Cardiac muscle cell (in vitro differentiated cells and primary cell): ENCODE measurements around the gene LYPD6. TPM values are rescaled to one million over a fixed set of nuclear protein-coding genes. Genes with fewer than 3 reads are reported as not detected.

Source experiments
- DNase-seq, 2 donors: peaks; one replicate each; pipeline versions ENCODE4 v3.0.0 to v3.0.0-alpha.2; 2010 to 2017; ENCODE audit warnings: low read depth in 1 of 2, low spot score in 1 of 2
- H3K27ac ChIP-seq: fragments of 200-600 bp; sonication (generic); 2 replicates; pipeline ENCODE4 v1.5.1; 2016
- H3K27me3 ChIP-seq: fragments of 200-600 bp; sonication (generic); 2 replicates; pipeline ENCODE4 v1.6.0; 2016; ENCODE audit warnings: control low read depth
- H3K36me3 ChIP-seq: fragments of 200-600 bp; sonication (generic); 2 replicates; pipeline ENCODE4 v1.5.1; 2016; ENCODE audit warnings: control low read depth
- H3K4me1 ChIP-seq: fragments of 200-600 bp; sonication (generic); 2 replicates; pipeline ENCODE4 v1.8.1; 2017; ENCODE audit warnings: low read depth, mild to moderate bottlenecking, mixed run types
- H3K4me3 ChIP-seq: fragments of 200-600 bp; sonication (generic); 2 replicates; pipeline ENCODE4 v1.5.1; 2016; ENCODE audit warnings: mild to moderate bottlenecking
- H3K9me3 ChIP-seq: fragments of 200-600 bp; sonication (generic); 2 replicates; pipeline ENCODE4 v1.5.1; 2017; ENCODE audit warnings: low read depth, mild to moderate bottlenecking, control low read depth
- CTCF ChIP-seq: IDR thresholded peaks from 2 replicates; pipeline ENCODE4 v1.5.1; 2012; ENCODE audit warnings: low read depth, mild to moderate bottlenecking, low read length
- polyA plus RNA-seq: library from polyadenylated mRNA; unstranded; fragments of >200 nt; fragmentation: Nextera tagmentation; extraction: Ambion mirVana; gene quantifications from 2 replicates; pipeline ENCODE4 v1.2.1, GENCODE V29; 2016
- total RNA-seq: library from RNA; depleted of rRNA; stranded (reverse); fragments of >200 nt; gene quantifications from 2 replicates; pipeline ENCODE4 v1.2.3, GENCODE V29; 2016

LYPD6 gene
- total and polyA plus RNA-seq, 2 experiments from 2014 or later = 5.8 to 7.6 TPM

- no peak overlapping the region for H3K4me3 ChIP-seq
- no peak for TF ChIP-seq CTCF
- no peak for DNase-seq
- no peaks in the 10 kb centered on the region for H3K9me3 ChIP-seq
- H3K27ac ChIP-seq = no peak overlapping the region
- no peaks in the 10 kb centered on the region for H3K36me3 ChIP-seq
- peaks cover 18% of the 10 kb centered on the region for H3K4me1 ChIP-seq
- no peaks in the 10 kb centered on the region for H3K27me3 ChIP-seq
Measured at GRCh38 chr2:149468636-149469035, 138.2 kb downstream of the LYPD6 start.

- no peak overlapping the region for H3K27ac ChIP-seq
- H3K4me3 ChIP-seq = no peak overlapping the region
- peaks cover 18% of the 10 kb centered on the region for H3K4me1 ChIP-seq
- H3K9me3 ChIP-seq = no peaks in the 10 kb centered on the region
- no peak for TF ChIP-seq CTCF
- H3K36me3 ChIP-seq = no peaks in the 10 kb centered on the region
- no peaks in the 10 kb centered on the region for H3K27me3 ChIP-seq
- DNase-seq = no peak
Measured at GRCh38 chr2:149470046-149470445, 139.7 kb downstream of the LYPD6 start.

- no peaks in the 10 kb centered on the region for H3K9me3 ChIP-seq
- no peak overlapping the region for H3K27ac ChIP-seq
- no peaks in the 10 kb centered on the region for H3K36me3 ChIP-seq
- no peak for DNase-seq
- no peak for TF ChIP-seq CTCF
- H3K4me3 ChIP-seq = no peak overlapping the region
- H3K27me3 ChIP-seq = no peaks in the 10 kb centered on the region
- no peaks in the 10 kb centered on the region for H3K4me1 ChIP-seq
Measured at GRCh38 chr2:149472413-149472812, 142.0 kb downstream of the LYPD6 start.

GRCh38 chr2:149473068-149473467 is 142.7 kb downstream of the LYPD6 start:
- Histone ChIP-seq H3K4me1 (no peaks in the 10 kb centered on the region), H3K9me3 (no peaks in the 10 kb centered on the region), H3K36me3 (no peaks in the 10 kb centered on the region), H3K27me3 (no peaks in the 10 kb centered on the region), H3K4me3 (no peak overlapping the region), H3K27ac (no peak overlapping the region)
- no peak for TF ChIP-seq CTCF
- no peak for DNase-seq

GRCh38 chr2:149473521-149473920 is 143.1 kb downstream of the LYPD6 start:
- H3K4me1 ChIP-seq = no peaks in the 10 kb centered on the region
- no peak overlapping the region for H3K4me3 ChIP-seq
- H3K27me3 ChIP-seq = no peaks in the 10 kb centered on the region
- no peaks in the 10 kb centered on the region for H3K36me3 ChIP-seq
- H3K27ac ChIP-seq = no peak overlapping the region
- no peak for TF ChIP-seq CTCF
- H3K9me3 ChIP-seq = no peaks in the 10 kb centered on the region
- no peak for DNase-seq
